Tibial nerve (tissue), 3 donors: ENCODE results near the gene ZBTB8B.
"Not testable (repeated sequence)": the region's sequence is repeated elsewhere in the genome, so short reads cannot be mapped to it uniquely, and the experiment has no call there.

Experiments
- POLR2A ChIP-seq, 2 donors: fragments of 450-650 bp; IDR thresholded peaks; one replicate each; pipeline ENCODE4 v1.6.1; 2017; ENCODE audit warnings: antibody characterized with exemption in 2 of 2, mild to moderate bottlenecking in 2 of 2, moderate library complexity in 2 of 2
- TF ChIP-seq, protein P1 (sequence below), 5 experiments: fragments of 200-600 bp in 3 of 5; fragments of 450-650 bp in 2 of 5; sonication (generic) in 3 of 5; IDR thresholded peaks; one replicate each; pipeline ENCODE4 v1.5.1; 2016 to 2019; ENCODE audit warnings: antibody characterized with exemption in 5 of 5, mild to moderate bottlenecking in 3 of 5, moderate library complexity in 2 of 5

DNA sequence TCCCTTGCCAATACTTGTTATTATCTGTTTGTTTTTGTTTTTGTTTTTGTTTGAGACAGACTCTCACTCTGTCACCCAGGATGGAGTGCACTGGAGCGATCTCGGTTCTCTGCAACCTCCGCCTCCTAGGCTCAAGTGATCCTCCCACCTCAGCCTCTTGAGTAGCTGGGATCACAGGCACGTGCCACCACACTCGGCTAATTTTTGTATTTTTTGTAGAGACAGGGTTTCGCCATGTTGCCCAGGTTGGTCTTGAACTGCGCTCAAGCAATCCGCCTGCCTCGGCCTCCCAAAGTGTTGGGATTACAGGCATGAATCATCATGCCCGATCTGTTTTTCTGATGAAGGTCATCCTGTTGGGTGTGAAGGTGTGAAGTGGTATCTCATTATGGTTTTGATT, 23.4 kb upstream of the ZBTB8B start:
- TF ChIP-seq, protein P1, sequence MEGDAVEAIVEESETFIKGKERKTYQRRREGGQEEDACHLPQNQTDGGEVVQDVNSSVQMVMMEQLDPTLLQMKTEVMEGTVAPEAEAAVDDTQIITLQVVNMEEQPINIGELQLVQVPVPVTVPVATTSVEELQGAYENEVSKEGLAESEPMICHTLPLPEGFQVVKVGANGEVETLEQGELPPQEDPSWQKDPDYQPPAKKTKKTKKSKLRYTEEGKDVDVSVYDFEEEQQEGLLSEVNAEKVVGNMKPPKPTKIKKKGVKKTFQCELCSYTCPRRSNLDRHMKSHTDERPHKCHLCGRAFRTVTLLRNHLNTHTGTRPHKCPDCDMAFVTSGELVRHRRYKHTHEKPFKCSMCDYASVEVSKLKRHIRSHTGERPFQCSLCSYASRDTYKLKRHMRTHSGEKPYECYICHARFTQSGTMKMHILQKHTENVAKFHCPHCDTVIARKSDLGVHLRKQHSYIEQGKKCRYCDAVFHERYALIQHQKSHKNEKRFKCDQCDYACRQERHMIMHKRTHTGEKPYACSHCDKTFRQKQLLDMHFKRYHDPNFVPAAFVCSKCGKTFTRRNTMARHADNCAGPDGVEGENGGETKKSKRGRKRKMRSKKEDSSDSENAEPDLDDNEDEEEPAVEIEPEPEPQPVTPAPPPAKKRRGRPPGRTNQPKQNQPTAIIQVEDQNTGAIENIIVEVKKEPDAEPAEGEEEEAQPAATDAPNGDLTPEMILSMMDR (IDR thresholded peaks at IDR 0.05), result not testable (repeated sequence)
- TF ChIP-seq POLR2A (IDR thresholded peaks at IDR 0.05), result not testable (repeated sequence)
